Skeletal muscle satellite cell (primary cell): ENCODE results near the gene AKT3.

Source experiments
- H3K27me3 ChIP-seq: 2 replicates; pipeline ENCODE4 v1.7.0; 2013; ENCODE audit warnings: low read length; ENCODE audit not compliant: control insufficient read depth, insufficient read depth
- H3K36me3 ChIP-seq: 2 replicates; pipeline ENCODE4 v1.7.0; 2013; ENCODE audit warnings: mild to moderate bottlenecking, control low read depth, low read length; ENCODE audit not compliant: insufficient read depth
- H3K4me1 ChIP-seq: 2 replicates; pipeline ENCODE4 v1.7.0; 2013; ENCODE audit warnings: low read length; ENCODE audit not compliant: control insufficient read depth, insufficient read depth
- H3K4me2 ChIP-seq: 2 replicates; pipeline ENCODE4 v1.7.0; 2013; ENCODE audit warnings: mild to moderate bottlenecking, low read length
- H3K4me3 ChIP-seq: 2 replicates; pipeline ENCODE4 v1.7.0; 2013; ENCODE audit warnings: low read length
- H3K9ac ChIP-seq: 2 replicates; pipeline ENCODE4 v1.7.0; 2013; ENCODE audit warnings: mild to moderate bottlenecking, low read depth, low read length, moderate library complexity
- H3K9me3 ChIP-seq: replicated peaks from 2 replicates; pipeline ENCODE4 v1.7.0; 2013; ENCODE audit warnings: mild to moderate bottlenecking, control low read depth, low read length

Gene AKT3

DNA sequence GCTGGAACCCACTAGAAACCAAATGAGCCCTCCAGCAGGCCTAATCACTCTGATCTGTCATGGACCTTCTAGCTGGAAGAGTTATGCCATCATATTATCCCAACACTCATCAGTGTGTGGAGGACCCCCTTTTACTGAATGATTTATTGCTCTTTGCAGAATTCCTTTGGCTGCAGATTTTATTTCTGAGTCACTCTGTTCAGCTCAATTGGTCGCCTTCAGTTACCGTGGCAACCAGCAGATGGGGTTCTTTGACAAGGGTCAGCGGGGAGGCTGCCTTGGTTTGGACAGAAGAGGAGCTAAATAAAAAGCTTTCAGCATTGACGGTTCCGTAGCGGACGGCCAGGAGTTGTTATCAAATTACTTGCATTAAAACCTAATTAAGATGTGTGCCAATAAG, 374.1 kb downstream of the AKT3 start:
- no peak overlapping the region for H3K4me3 ChIP-seq
- no peaks in the 10 kb centered on the region for H3K36me3 ChIP-seq
- H3K9me3 ChIP-seq: no peaks in the 10 kb centered on the region
- no peak overlapping the region for H3K9ac ChIP-seq
- H3K27me3 ChIP-seq: no peaks in the 10 kb centered on the region
- H3K4me2 ChIP-seq: no peak overlapping the region
- H3K4me1 ChIP-seq: peaks cover 22% of the 10 kb centered on the region

- no peak overlapping the region for H3K9ac ChIP-seq
- H3K4me2 ChIP-seq: no peak overlapping the region
- no peaks in the 10 kb centered on the region for H3K9me3 ChIP-seq
- H3K4me1 ChIP-seq: peaks cover 22% of the 10 kb centered on the region
- no peaks in the 10 kb centered on the region for H3K36me3 ChIP-seq
- no peak overlapping the region for H3K4me3 ChIP-seq
- H3K27me3 ChIP-seq: no peaks in the 10 kb centered on the region
Measured at GRCh38 chr1:243474906-243475305, 375.1 kb downstream of the AKT3 start.

GRCh38 chr1:243474136-243474881, 375.7 kb downstream of the AKT3 start:
- Histone ChIP-seq H3K27me3 (no peaks in the 10 kb centered on the region), H3K9ac (no peak overlapping the region), H3K36me3 (no peaks in the 10 kb centered on the region), H3K9me3 (no peaks in the 10 kb centered on the region), H3K4me2 (peak overlapping the region; percentile 48), H3K4me3 (no peak overlapping the region), H3K4me1 (peaks cover 22% of the 10 kb centered on the region)

DNA sequence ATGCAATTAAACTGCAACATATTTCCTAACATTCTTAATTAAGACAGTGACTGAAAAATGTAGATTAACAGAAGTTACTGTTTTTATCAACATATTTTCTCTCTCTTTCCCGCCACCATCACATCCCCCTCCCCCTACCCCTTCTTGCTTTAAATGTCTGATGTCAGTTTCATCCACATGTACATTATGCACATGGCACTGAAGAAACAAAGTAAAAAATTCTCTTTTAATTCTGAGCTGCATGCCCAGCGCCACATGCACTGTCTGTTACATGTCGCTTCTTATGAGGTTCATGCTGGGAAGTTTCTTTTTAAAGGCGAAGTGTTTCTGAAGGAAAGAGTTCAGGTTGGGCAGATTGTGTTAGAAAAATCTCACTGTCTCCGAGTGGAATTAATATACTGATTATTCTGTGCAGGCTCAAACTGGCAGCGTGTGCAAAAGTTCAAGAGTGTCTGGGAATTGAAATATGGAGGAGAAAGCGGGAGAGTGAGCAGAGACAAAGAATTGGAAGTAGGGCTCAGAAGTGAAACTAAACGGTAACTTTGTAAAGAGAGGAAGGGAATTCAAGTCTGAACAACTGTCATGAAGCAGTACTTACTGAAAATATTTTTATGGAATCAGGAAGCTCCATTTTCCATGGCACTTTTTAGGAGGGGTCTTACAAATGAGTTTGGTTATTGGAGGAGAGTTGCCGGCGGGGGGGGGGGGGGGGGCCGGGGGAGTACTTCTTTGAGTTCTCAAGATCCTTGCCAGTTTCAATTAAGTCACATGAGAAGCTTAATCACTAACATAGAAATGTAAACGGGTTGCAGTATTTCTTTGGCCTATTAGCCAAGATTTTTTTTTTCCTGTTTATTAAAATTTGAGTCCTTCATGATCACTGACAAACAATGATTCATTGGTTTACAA, 376.6 kb downstream of the AKT3 start:
- Histone ChIP-seq H3K9me3 (no peaks in the 10 kb centered on the region), H3K36me3 (no peaks in the 10 kb centered on the region), H3K4me1 (peaks cover 22% of the 10 kb centered on the region), H3K27me3 (no peaks in the 10 kb centered on the region), H3K9ac (peak overlapping the region; percentile 57), H3K4me3 (peak overlapping the region; percentile 62), H3K4me2 (peak overlapping the region; percentile 79)

- Histone ChIP-seq H3K36me3 (no peaks in the 10 kb centered on the region), H3K4me1 (peaks cover 14% of the 10 kb centered on the region), H3K9ac (no peak overlapping the region), H3K9me3 (no peaks in the 10 kb centered on the region), H3K4me2 (peak overlapping the region; percentile 79), H3K27me3 (no peaks in the 10 kb centered on the region), H3K4me3 (no peak overlapping the region)
Measured at GRCh38 chr1:243471754-243472745, 378.0 kb downstream of the AKT3 start.

DNA sequence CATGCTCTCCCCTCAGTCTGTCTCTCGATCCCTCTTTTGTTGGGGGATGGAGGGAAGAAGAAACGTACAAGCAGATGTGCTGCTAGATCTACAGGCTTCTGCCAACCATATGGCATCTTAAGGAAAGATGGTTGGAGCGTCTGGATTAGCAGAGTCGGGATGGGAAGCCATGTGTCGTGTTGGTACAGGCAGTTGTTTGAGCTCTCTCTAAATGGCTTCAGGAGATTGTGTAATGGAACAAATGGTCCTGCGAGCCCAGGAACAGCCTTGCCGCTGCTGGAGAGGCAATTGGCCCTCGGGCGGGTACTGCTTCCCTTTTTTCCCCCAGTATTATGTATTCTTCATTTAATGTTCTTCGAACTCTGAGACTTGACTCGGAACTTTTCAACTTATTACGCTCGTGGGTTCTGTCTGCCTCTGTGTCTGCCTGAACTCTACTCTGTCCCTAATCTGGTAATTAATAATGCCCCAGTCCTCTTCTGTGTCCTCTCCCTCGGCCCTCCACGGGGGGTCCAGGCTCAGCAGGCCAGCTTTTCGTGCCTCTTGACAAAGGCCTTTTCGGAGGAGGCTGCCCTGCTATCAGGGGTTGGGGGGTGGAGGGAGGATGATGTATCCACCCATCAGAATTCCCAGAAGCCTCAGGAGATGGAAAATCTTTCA, 378.9 kb downstream of the AKT3 start:
- no peaks in the 10 kb centered on the region for H3K9me3 ChIP-seq
- H3K4me2 ChIP-seq: no peak overlapping the region
- H3K9ac ChIP-seq: no peak overlapping the region
- no peak overlapping the region for H3K4me3 ChIP-seq
- H3K27me3 ChIP-seq: no peaks in the 10 kb centered on the region
- H3K4me1 ChIP-seq: peaks cover 14% of the 10 kb centered on the region
- H3K36me3 ChIP-seq: no peaks in the 10 kb centered on the region

DNA sequence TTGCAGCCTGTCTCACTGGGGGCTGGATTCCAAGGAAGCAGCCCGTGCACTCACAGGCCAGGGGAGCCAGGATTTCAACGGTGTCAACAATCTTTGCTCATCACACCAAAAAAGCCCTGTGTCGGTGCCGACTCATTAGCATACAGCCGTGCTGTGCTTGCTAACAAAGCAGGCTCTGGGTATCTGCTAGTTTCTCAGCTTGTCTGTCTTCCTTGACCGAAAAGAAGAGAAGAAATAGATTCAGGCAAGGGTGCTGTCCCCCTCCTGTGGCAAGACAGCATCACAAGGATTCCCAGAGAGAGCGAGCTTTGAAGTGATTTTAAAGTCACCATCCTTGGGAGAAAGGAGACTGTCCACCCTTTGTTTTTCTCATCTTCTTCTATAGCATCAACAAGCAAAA, 379.5 kb downstream of the AKT3 start:
- Histone ChIP-seq H3K36me3 (no peaks in the 10 kb centered on the region), H3K9ac (no peak overlapping the region), H3K4me3 (no peak overlapping the region), H3K27me3 (no peaks in the 10 kb centered on the region), H3K9me3 (no peaks in the 10 kb centered on the region), H3K4me1 (peaks cover 14% of the 10 kb centered on the region), H3K4me2 (no peak overlapping the region)

DNA sequence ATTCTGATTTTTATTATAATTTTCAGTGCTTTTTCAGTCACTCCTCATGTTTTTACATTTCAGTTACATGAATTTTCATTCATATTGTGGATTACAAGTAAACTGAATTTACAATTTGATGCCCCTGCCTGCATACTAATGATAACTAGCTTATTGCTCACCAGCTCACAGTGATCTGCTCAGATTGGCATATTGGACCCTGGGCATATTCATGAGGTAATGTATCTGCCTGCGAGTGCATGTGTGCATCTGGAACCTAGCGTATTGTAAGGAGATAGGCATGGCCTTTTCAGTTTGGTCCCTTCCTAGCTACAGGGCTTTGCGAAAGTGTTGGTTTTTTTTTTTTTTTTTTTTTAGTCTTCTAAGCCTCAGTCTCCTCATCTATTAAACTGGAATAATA, 380.5 kb downstream of the AKT3 start:
- Histone ChIP-seq H3K9ac (no peak overlapping the region), H3K27me3 (no peaks in the 10 kb centered on the region), H3K4me3 (no peak overlapping the region), H3K9me3 (no peaks in the 10 kb centered on the region), H3K36me3 (no peaks in the 10 kb centered on the region), H3K4me2 (no peak overlapping the region), H3K4me1 (peaks cover 14% of the 10 kb centered on the region)

- Histone ChIP-seq H3K9ac (no peak overlapping the region), H3K36me3 (no peaks in the 10 kb centered on the region), H3K4me2 (no peak overlapping the region), H3K27me3 (no peaks in the 10 kb centered on the region), H3K4me3 (no peak overlapping the region), H3K4me1 (no peaks in the 10 kb centered on the region), H3K9me3 (no peaks in the 10 kb centered on the region)
Measured at GRCh38 chr1:243465738-243466137, 384.3 kb downstream of the AKT3 start.

- no peaks in the 10 kb centered on the region for H3K4me1 ChIP-seq
- no peaks in the 10 kb centered on the region for H3K36me3 ChIP-seq
Measured at GRCh38 chr1:243465081-243465480, 385.0 kb downstream of the AKT3 start.

More at GRCh38 chr1:243465081-243465480, 385.0 kb downstream of the AKT3 start:
- Histone ChIP-seq H3K9me3 (no peaks in the 10 kb centered on the region), H3K9ac (no peak overlapping the region), H3K27me3 (no peaks in the 10 kb centered on the region), H3K4me3 (no peak overlapping the region), H3K4me2 (no peak overlapping the region)
